ENCODE results near the gene MATK.

DNA sequence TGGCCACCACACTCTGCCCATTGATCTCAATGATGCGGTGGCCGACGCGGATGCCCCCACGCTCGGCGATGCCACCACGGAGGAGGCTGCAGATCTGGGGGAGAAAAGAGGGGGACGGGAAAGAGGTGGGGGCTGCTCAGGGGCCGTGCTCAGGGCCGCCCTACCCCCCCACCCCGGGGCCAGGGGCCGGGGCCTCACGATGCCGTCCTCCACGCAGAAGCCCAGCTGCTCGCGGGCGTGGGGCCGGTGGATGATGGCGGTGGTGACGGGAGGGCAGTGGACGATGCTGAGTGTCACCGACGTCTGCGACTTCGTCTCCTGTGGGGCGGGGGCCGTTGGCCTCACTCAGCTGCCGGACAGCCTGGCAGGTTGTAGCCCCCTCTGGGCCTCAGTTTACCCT lies 34.9 kb downstream of the MATK start:
- TF ChIP-seq FOXP2 (optimal IDR thresholded peaks at IDR 0.05; ENCODE audit: borderline replicate concordance, extremely low read depth, extremely low read length, insufficient read depth) (no peak), POLR2AphosphoS5 (IDR thresholded peaks at IDR 0.05; ENCODE audit: low read depth, low read length) (no peak), SIN3A (IDR thresholded peaks at IDR 0.05; ENCODE audit: borderline replicate concordance, insufficient read depth, low read length) (no peak)
- TF ChIP-seq, protein P1, sequence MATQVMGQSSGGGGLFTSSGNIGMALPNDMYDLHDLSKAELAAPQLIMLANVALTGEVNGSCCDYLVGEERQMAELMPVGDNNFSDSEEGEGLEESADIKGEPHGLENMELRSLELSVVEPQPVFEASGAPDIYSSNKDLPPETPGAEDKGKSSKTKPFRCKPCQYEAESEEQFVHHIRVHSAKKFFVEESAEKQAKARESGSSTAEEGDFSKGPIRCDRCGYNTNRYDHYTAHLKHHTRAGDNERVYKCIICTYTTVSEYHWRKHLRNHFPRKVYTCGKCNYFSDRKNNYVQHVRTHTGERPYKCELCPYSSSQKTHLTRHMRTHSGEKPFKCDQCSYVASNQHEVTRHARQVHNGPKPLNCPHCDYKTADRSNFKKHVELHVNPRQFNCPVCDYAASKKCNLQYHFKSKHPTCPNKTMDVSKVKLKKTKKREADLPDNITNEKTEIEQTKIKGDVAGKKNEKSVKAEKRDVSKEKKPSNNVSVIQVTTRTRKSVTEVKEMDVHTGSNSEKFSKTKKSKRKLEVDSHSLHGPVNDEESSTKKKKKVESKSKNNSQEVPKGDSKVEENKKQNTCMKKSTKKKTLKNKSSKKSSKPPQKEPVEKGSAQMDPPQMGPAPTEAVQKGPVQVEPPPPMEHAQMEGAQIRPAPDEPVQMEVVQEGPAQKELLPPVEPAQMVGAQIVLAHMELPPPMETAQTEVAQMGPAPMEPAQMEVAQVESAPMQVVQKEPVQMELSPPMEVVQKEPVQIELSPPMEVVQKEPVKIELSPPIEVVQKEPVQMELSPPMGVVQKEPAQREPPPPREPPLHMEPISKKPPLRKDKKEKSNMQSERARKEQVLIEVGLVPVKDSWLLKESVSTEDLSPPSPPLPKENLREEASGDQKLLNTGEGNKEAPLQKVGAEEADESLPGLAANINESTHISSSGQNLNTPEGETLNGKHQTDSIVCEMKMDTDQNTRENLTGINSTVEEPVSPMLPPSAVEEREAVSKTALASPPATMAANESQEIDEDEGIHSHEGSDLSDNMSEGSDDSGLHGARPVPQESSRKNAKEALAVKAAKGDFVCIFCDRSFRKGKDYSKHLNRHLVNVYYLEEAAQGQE (IDR thresholded peaks at IDR 0.05; ENCODE audit: insufficient read depth in 1 of 2, low read depth in 2 of 2, low read length in 2 of 2): no peak

Measured in PFSK-1 (cell line).